WTC11 (cell line): ENCODE results near the gene IDH1. TPM values are rescaled to one million over a fixed set of nuclear protein-coding genes. Genes with fewer than 3 reads are reported as not detected.
A peak's percentile ranks its signal among the peaks of the same experiment; 100 is the strongest.
"Not testable (repeated sequence)": the region's sequence is repeated elsewhere in the genome, so short reads cannot be mapped to it uniquely, and the experiment has no call there.

Source experiments
- ATAC-seq: fragments of 200-7000 bp; cut with Tn5 transposase; 2 replicates; pipeline ENCODE4 v1.10.0; 2021; ENCODE audit warnings: mild to moderate bottlenecking, moderate library complexity
- CTCF ChIA-PET: fragments of 300-600 bp; sonication (Branson Sonifier 250); formaldehyde crosslinking; loops from one replicate; lab custom pipeline; 2021; ENCODE audit warnings: antibody characterized with exemption; lab: Charles Lee
- POLR2A ChIA-PET: fragments of 350-600 bp; sonication (Branson Sonifier 250); formaldehyde crosslinking; loops from one replicate; lab custom pipeline; 2021; ENCODE audit warnings: antibody characterized with exemption; lab: Charles Lee
- DNase-seq: peaks from one replicate; pipeline ENCODE4 v3.0.0; 2021; ENCODE audit warnings: low spot score
- H3K27ac Mint-ChIP-seq: 2 replicates; pipeline ENCODE4 v1.8.0; 2021; ENCODE audit warnings: mixed read lengths
- H3K27me3 Mint-ChIP-seq: 2 replicates; pipeline ENCODE4 v1.8.0; 2021; ENCODE audit warnings: low read depth, mild to moderate bottlenecking, moderate library complexity, mixed read lengths
- H3K36me3 Mint-ChIP-seq: 2 replicates; pipeline ENCODE4 v1.8.0; 2021; ENCODE audit warnings: mixed read lengths
- H3K4me1 Mint-ChIP-seq: 2 replicates; pipeline ENCODE4 v1.8.0; 2022; ENCODE audit warnings: mixed read lengths
- H3K4me3 Mint-ChIP-seq: 2 replicates; pipeline ENCODE4 v1.8.0; 2021; ENCODE audit warnings: mild to moderate bottlenecking, moderate library complexity, mixed read lengths
- H3K9me3 Mint-ChIP-seq: 2 replicates; pipeline ENCODE4 v1.8.0; 2021; ENCODE audit warnings: mixed read lengths
- ATF2 ChIP-seq: sonication (generic); formaldehyde crosslinking; IDR thresholded peaks from 2 replicates; pipeline ENCODE4 v1.8.1; 2022; ENCODE audit warnings: low read depth, missing genetic modification reagents, borderline replicate concordance
- CREM ChIP-seq: sonication (generic); formaldehyde crosslinking; IDR thresholded peaks from 2 replicates; pipeline ENCODE4 v1.8.1; 2022; ENCODE audit warnings: mild to moderate bottlenecking, missing genetic modification reagents, moderate library complexity
- FOXK1 ChIP-seq: sonication (generic); formaldehyde crosslinking; IDR thresholded peaks from 2 replicates; pipeline ENCODE4 v1.8.0; 2022; ENCODE audit warnings: mild to moderate bottlenecking, moderate library complexity, missing genetic modification reagents
- FOXP4 ChIP-seq: sonication (generic); formaldehyde crosslinking; IDR thresholded peaks from 2 replicates; pipeline ENCODE4 v1.8.0; 2022; ENCODE audit warnings: mild to moderate bottlenecking, missing genetic modification reagents
- GTF2I ChIP-seq: fragments of 250-450 bp; sonication (Bioruptor Pico); conservative IDR thresholded peaks from 2 replicates; pipeline ENCODE4 v1.4.0; 2021; ENCODE audit warnings: mild to moderate bottlenecking
- HMGXB4 ChIP-seq: sonication (generic); formaldehyde crosslinking; IDR thresholded peaks from 2 replicates; pipeline ENCODE4 v1.8.1; 2023; ENCODE audit warnings: mild to moderate bottlenecking, moderate library complexity, missing genetic modification reagents
- MLX ChIP-seq: sonication (generic); formaldehyde crosslinking; IDR thresholded peaks from 2 replicates; pipeline ENCODE4 v1.8.1; 2023; ENCODE audit warnings: mild to moderate bottlenecking, missing genetic modification reagents, moderate library complexity
- MXD4 ChIP-seq: fragments of 250-450 bp; sonication (Bioruptor Pico); IDR thresholded peaks from 2 replicates; pipeline ENCODE4 v1.8.0; 2021; ENCODE audit warnings: mild to moderate bottlenecking, moderate library complexity, borderline replicate concordance
- MYBL2 ChIP-seq: sonication (generic); formaldehyde crosslinking; IDR thresholded peaks from 2 replicates; pipeline ENCODE4 v1.8.1; 2023; ENCODE audit warnings: mild to moderate bottlenecking, moderate library complexity, missing genetic modification reagents
- RORB ChIP-seq: fragments of 250-450 bp; sonication (Bioruptor Pico); IDR thresholded peaks from 2 replicates; pipeline ENCODE4 v1.9.0; 2021; ENCODE audit warnings: mild to moderate bottlenecking
- TCF7 ChIP-seq: sonication (generic); formaldehyde crosslinking; IDR thresholded peaks from 2 replicates; pipeline ENCODE4 v1.8.0; 2022; ENCODE audit warnings: mild to moderate bottlenecking, low read depth, missing genetic modification reagents, moderate library complexity
- ZNF121 ChIP-seq: sonication (generic); formaldehyde crosslinking; IDR thresholded peaks from 2 replicates; pipeline ENCODE4 v1.8.0; 2023; ENCODE audit warnings: missing genetic modification reagents
- ZNF138 ChIP-seq: sonication (generic); formaldehyde crosslinking; conservative IDR thresholded peaks from 2 replicates; pipeline ENCODE4 v1.8.1; 2022; ENCODE audit warnings: mild to moderate bottlenecking, moderate library complexity, missing genetic modification reagents
- ZNF219 ChIP-seq: sonication (generic); formaldehyde crosslinking; IDR thresholded peaks from 2 replicates; pipeline ENCODE4 v1.8.0; 2023; ENCODE audit warnings: missing genetic modification reagents, mild to moderate bottlenecking, borderline replicate concordance
- ZNF232 ChIP-seq: sonication (generic); formaldehyde crosslinking; IDR thresholded peaks from 2 replicates; pipeline ENCODE4 v1.8.0; 2022; ENCODE audit warnings: mild to moderate bottlenecking, missing genetic modification reagents
- ZNF532 ChIP-seq: fragments of 250-450 bp; sonication (Bioruptor Pico); IDR thresholded peaks from 2 replicates; pipeline ENCODE4 v1.9.0; 2021; ENCODE audit warnings: mild to moderate bottlenecking, borderline replicate concordance
- total RNA-seq: library from RNA; stranded (reverse); gene quantifications from 3 replicates; pipeline ENCODE4 v1.2.3, GENCODE V29; 2021

The IDH1 gene
- total RNA-seq, 1 experiment from 2014 or later, result 352 TPM

GRCh38 chr2:208267526-208267925 is 12.7 kb upstream of the IDH1 start:
- Mint-ChIP-seq H3K36me3 (peaks cover 13% of the 10 kb centered on the region), H3K27ac (peak overlapping the region; percentile 94), H3K4me1 (peaks cover 28% of the 10 kb centered on the region), H3K4me3 (peak overlapping the region; percentile 93)
- TF ChIP-seq ZNF121 (CRISPR knock-in tag) (peak; percentile 61; the same call in 1 of the 2 replicates), GTF2I (CRISPR knock-in tag) (peak; percentile 17; the same call in 1 of the 2 replicates)
- ATAC-seq, result peak; percentile 4; the same call in 1 of the 2 replicates
- POLR2A ChIA-PET, result interaction anchor here (0.6 to 0.7 kb wide), 3 partner anchors 12 to 1032 kb away, joined by 3 to 10 read pairs (median 4); no protein-coding TSS in a partner anchor
- CTCF ChIA-PET, result interaction anchor here (1.0 to 5.8 kb wide), 2 partner anchors 13 to 106 kb away, joined by 4 to 91 read pairs; partner anchors contain the start of gene IDH1
- not testable (repeated sequence) for H3K9me3 Mint-ChIP-seq, H3K27me3 Mint-ChIP-seq
- DNase-seq, result peak; percentile 44

- POLR2A ChIA-PET, result interaction anchor here (1.1 to 2.8 kb wide), 2 partner anchors 12 to 15 kb away, joined by 3 to 38 read pairs; partner anchors contain the start of gene IDH1
- H3K4me3 Mint-ChIP-seq, result peak overlapping the region; percentile 93
- H3K27me3 Mint-ChIP-seq, result no peaks in the 10 kb centered on the region
- no peak for TF ChIP-seq ZNF232 (CRISPR knock-in tag)
- no peak for TF ChIP-seq RORB
- no peak for TF ChIP-seq TCF7
- no peak for TF ChIP-seq ZNF138 (CRISPR knock-in tag)
- no peak for TF ChIP-seq MYBL2 (CRISPR knock-in tag)
- peaks cover 11% of the 10 kb centered on the region for H3K36me3 Mint-ChIP-seq
- H3K27ac Mint-ChIP-seq, result peak overlapping the region; percentile 94
- ATAC-seq (no peak), DNase-seq (no peak)
- CTCF ChIA-PET, result interaction anchor here (1.2 to 5.8 kb wide), 3 partner anchors 12 to 165 kb away, joined by 9 to 91 read pairs (median 11); partner anchors contain the start of gene IDH1
- peaks cover 10% of the 10 kb centered on the region for H3K9me3 Mint-ChIP-seq
- peaks cover 28% of the 10 kb centered on the region for H3K4me1 Mint-ChIP-seq
These were observed 12.1 kb upstream of the IDH1 start for GRCh38 chr2:208266936-208267335.

- Mint-ChIP-seq H3K4me1 (peaks cover 28% of the 10 kb centered on the region), H3K9me3 (peaks cover 12% of the 10 kb centered on the region), H3K4me3 (peak overlapping the region; percentile 93), H3K27me3 (no peaks in the 10 kb centered on the region), H3K36me3 (peaks cover 10% of the 10 kb centered on the region), H3K27ac (peak overlapping the region; percentile 94)
- CTCF ChIA-PET, result interaction anchor here (0.9 to 5.8 kb wide), 4 partner anchors 12 to 165 kb away, joined by 3 to 91 read pairs (median 10); partner anchors contain the start of gene IDH1
- DNase-seq (no peak), ATAC-seq (no peak)
- POLR2A ChIA-PET, result interaction anchor here (1.1 to 2.8 kb wide), 2 partner anchors 12 to 15 kb away, joined by 3 to 38 read pairs; partner anchors contain the start of gene IDH1
- no peak for TF ChIP-seq ZNF219 (CRISPR knock-in tag)
- peak; percentile 18; the same call in 1 of the 2 replicates for TF ChIP-seq HMGXB4 (CRISPR knock-in tag)
- TF ChIP-seq MXD4, result no peak
These were observed 11.7 kb upstream of the IDH1 start for GRCh38 chr2:208266553-208266893.

GRCh38 chr2:208265801-208266552 is 11.1 kb upstream of the IDH1 start, which contains the start of gene PIKFYVE:
PIKFYVE (plus strand) TSS chr2:208266255; CDS start chr2:208271520, 5,265 bp downstream.
- H3K27ac Mint-ChIP-seq, result peak within 1 kb of the TSS; percentile 97
- peaks cover 6% of the 10 kb centered on the region for H3K36me3 Mint-ChIP-seq
- CTCF ChIA-PET, result interaction anchor here (0.9 to 5.8 kb wide), 4 partner anchors 11 to 164 kb away, joined by 3 to 91 read pairs (median 10); partner anchors contain the start of gene IDH1
- POLR2A ChIA-PET, result interaction anchor here (1.1 to 2.8 kb wide), 2 partner anchors 12 to 14 kb away, joined by 3 to 38 read pairs; partner anchors contain the start of gene IDH1
- H3K4me3 Mint-ChIP-seq, result peak within 1 kb of the TSS; percentile 93
- H3K4me1 Mint-ChIP-seq, result peaks cover 28% of the 10 kb centered on the region
- H3K9me3 Mint-ChIP-seq, result peaks cover 12% of the 10 kb centered on the region
- ATAC-seq (peak; percentile 90), DNase-seq (peak; percentile 94)
- no peaks in the 10 kb centered on the region for H3K27me3 Mint-ChIP-seq
- TF ChIP-seq FOXK1 (CRISPR knock-in tag), result peak; percentile 84
- TF ChIP-seq CREM (CRISPR knock-in tag), result peak; percentile 86
- peak; percentile 76 for TF ChIP-seq FOXP4
- no peak for TF ChIP-seq ZNF121 (CRISPR knock-in tag)
- no peak for TF ChIP-seq ATF2
- TF ChIP-seq MLX (CRISPR knock-in tag), result no peak
- no peak for TF ChIP-seq ZNF532
